Neutrophil (primary cell): ENCODE data around the gene HLA-A.

Experiments
- H3K27ac ChIP-seq: fragments of 200-600 bp; sonication (generic); 2 replicates; pipeline ENCODE4 v1.5.1; 2016; ENCODE audit warnings: mild to moderate bottlenecking, moderate library complexity
- H3K27me3 ChIP-seq: fragments of 200-600 bp; sonication (generic); 2 replicates; pipeline ENCODE4 v1.6.0; 2016; ENCODE audit warnings: mild to moderate bottlenecking
- H3K36me3 ChIP-seq: fragments of 200-600 bp; sonication (generic); 2 replicates; pipeline ENCODE4 v1.5.1; 2017
- H3K4me1 ChIP-seq, 2 experiments: fragments of 200-600 bp in 1 of 2; sonication (generic) in 1 of 2; 1 replicate in 1 of 2; 2 replicates in 1 of 2; pipeline versions ENCODE4 v1.5.1 to v1.6.1; 2013 to 2016; ENCODE audit warnings: low read depth in 1 of 2, low read length in 1 of 2, mild to moderate bottlenecking in 1 of 2, moderate library complexity in 1 of 2; ENCODE audit not compliant: control insufficient read depth in 1 of 2, insufficient read depth in 1 of 2
- H3K4me3 ChIP-seq, 2 experiments: fragments of 200-600 bp in 1 of 2; sonication (generic) in 1 of 2; 1 replicate in 1 of 2; 2 replicates in 1 of 2; pipeline ENCODE4 v1.5.1; 2013 to 2016; ENCODE audit warnings: low read depth in 1 of 2, low read length in 1 of 2, mild to moderate bottlenecking in 1 of 2, moderate library complexity in 1 of 2
- H3K9me3 ChIP-seq: fragments of 200-600 bp; sonication (generic); 2 replicates; pipeline ENCODE4 v1.5.1; 2016
- TF ChIP-seq, protein P1 (sequence below): fragments of 200-600 bp; sonication (generic); IDR thresholded peaks from 2 replicates; pipeline ENCODE4 v1.5.1; 2016; ENCODE audit warnings: antibody characterized with exemption

HLA-A gene

GRCh38 chr6:29908341-29908662 lies 34.0 kb upstream of the HLA-A start:
- Histone ChIP-seq H3K27me3 (no peaks in the 10 kb centered on the region), H3K9me3 (no peaks in the 10 kb centered on the region), H3K4me3 (no peak overlapping the region), H3K36me3 (no peaks in the 10 kb centered on the region), H3K4me1 (no peaks in the 10 kb centered on the region), H3K27ac (no peak overlapping the region)
- TF ChIP-seq, protein P1, sequence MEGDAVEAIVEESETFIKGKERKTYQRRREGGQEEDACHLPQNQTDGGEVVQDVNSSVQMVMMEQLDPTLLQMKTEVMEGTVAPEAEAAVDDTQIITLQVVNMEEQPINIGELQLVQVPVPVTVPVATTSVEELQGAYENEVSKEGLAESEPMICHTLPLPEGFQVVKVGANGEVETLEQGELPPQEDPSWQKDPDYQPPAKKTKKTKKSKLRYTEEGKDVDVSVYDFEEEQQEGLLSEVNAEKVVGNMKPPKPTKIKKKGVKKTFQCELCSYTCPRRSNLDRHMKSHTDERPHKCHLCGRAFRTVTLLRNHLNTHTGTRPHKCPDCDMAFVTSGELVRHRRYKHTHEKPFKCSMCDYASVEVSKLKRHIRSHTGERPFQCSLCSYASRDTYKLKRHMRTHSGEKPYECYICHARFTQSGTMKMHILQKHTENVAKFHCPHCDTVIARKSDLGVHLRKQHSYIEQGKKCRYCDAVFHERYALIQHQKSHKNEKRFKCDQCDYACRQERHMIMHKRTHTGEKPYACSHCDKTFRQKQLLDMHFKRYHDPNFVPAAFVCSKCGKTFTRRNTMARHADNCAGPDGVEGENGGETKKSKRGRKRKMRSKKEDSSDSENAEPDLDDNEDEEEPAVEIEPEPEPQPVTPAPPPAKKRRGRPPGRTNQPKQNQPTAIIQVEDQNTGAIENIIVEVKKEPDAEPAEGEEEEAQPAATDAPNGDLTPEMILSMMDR = no peak

DNA sequence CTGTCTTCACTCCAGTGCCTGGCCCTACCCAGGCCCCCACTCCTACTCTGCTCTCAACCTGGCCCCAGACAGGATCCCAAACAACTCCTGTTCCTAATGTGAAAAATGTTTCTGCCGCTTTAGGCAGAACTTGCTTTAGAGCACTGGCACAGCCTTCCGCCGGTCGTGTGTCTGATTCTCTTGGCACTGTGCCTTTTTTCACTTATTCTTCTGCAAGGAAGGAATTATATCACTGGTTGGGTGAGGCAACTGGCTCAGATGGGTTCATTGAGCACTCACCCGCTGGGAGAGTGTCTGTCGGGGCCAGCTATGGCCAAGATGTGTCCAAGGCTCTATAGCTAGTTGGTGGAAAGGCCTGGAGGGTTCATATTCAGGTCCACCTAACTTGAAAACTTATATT lies 33.6 kb upstream of the HLA-A start:
- no peak overlapping the region for H3K4me3 ChIP-seq
- H3K36me3 ChIP-seq = no peaks in the 10 kb centered on the region
- TF ChIP-seq, protein P1 = no peak
- no peaks in the 10 kb centered on the region for H3K27me3 ChIP-seq
- H3K9me3 ChIP-seq = no peaks in the 10 kb centered on the region
- no peak overlapping the region for H3K27ac ChIP-seq
- H3K4me1 ChIP-seq = no peaks in the 10 kb centered on the region

DNA sequence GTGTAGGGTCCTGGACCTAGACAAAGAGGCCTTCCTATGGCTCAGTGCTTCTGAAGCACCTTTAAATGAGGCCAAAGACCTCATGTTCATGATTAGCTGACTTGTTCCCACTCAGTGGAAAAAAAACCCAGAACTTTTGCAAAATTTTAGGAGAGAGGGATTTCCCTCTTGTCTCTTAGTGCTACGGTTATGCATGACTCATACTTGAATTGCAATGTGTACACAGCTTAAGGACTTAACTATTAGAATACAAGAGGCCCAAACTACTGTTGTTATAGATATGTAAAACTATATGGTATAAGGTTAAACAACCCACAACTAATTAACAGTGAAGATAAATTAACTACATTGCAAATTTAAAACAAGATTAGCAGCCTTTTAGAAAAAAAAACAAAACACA lies 32.3 kb upstream of the HLA-A start:
- H3K27me3 ChIP-seq = no peaks in the 10 kb centered on the region
- H3K4me3 ChIP-seq = no peak overlapping the region
- no peaks in the 10 kb centered on the region for H3K36me3 ChIP-seq
- TF ChIP-seq, protein P1 = no peak
- no peaks in the 10 kb centered on the region for H3K9me3 ChIP-seq
- H3K4me1 ChIP-seq = no peaks in the 10 kb centered on the region
- no peak overlapping the region for H3K27ac ChIP-seq

DNA sequence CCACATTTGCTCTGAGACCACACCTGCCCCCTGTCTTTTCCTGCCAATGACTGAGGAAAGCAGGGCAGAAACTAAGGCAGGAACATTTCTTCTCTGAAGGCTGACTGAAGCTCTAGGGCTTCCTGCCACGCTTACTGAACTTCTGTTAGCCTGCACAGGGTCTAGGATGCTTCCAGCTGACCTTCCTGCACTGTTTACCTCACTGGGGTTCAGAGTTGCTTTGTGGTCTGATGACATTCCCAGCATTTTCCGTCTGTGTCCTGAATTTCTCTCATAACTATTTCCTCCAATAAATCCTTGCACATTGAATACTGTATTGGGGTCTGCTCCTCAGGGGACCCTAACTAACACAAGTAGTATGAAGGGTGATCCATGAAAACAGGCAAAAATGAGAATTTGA lies 29.5 kb upstream of the HLA-A start:
- Histone ChIP-seq H3K27ac (no peak overlapping the region), H3K4me3 (no peak overlapping the region), H3K36me3 (no peaks in the 10 kb centered on the region), H3K4me1 (peaks cover 11 to 13% of the 10 kb centered on the region in 2 experiments), H3K9me3 (no peaks in the 10 kb centered on the region), H3K27me3 (no peaks in the 10 kb centered on the region)
- TF ChIP-seq, protein P1 = no peak

- Histone ChIP-seq H3K9me3 (no peaks in the 10 kb centered on the region), H3K4me3 (no peak overlapping the region), H3K4me1 (peaks cover 33 to 39% of the 10 kb centered on the region in 2 experiments), H3K27me3 (no peaks in the 10 kb centered on the region), H3K27ac (no peak overlapping the region), H3K36me3 (no peaks in the 10 kb centered on the region)
- TF ChIP-seq, protein P1 = no peak
Measured at GRCh38 chr6:29916741-29917140, 25.6 kb upstream of the HLA-A start.

- H3K36me3 ChIP-seq = no peaks in the 10 kb centered on the region
- peak overlapping the region; percentile 10 for H3K27ac ChIP-seq
- no peaks in the 10 kb centered on the region for H3K27me3 ChIP-seq
- H3K4me3 ChIP-seq = no peak overlapping the region
- peaks cover 33 to 39% of the 10 kb centered on the region in 2 experiments for H3K4me1 ChIP-seq
- no peaks in the 10 kb centered on the region for H3K9me3 ChIP-seq
- TF ChIP-seq, protein P1 = no peak
Measured at GRCh38 chr6:29917857-29918256, 24.5 kb upstream of the HLA-A start.
